ENCODE measurements around the gene SLC25A21.

Gene SLC25A21

GRCh38 chr14:37140176-37140575 is 32.2 kb downstream of the SLC25A21 start:
- DNase-seq: no peak

GRCh38 chr14:37139710-37140109 is 32.7 kb downstream of the SLC25A21 start:
- DNase-seq: no peak

- no peak for DNase-seq
These were observed 33.5 kb downstream of the SLC25A21 start for GRCh38 chr14:37138898-37139297.

GRCh38 chr14:37133284-37133913 is 39.0 kb downstream of the SLC25A21 start:
- no peak for DNase-seq

GRCh38 chr14:37131205-37131604 is 41.2 kb downstream of the SLC25A21 start:
- no peak for DNase-seq

GRCh38 chr14:37129047-37129446 is 43.4 kb downstream of the SLC25A21 start:
- DNase-seq: no peak

GRCh38 chr14:37124614-37125013 is 47.8 kb downstream of the SLC25A21 start:
- DNase-seq: no peak

GRCh38 chr14:37122919-37123639 is 49.3 kb downstream of the SLC25A21 start:
- no peak for DNase-seq

- no peak for DNase-seq
These were observed 50.1 kb downstream of the SLC25A21 start for GRCh38 chr14:37122288-37122687.

- no peak for DNase-seq
These were observed 53.6 kb downstream of the SLC25A21 start for GRCh38 chr14:37118673-37119366.

GRCh38 chr14:37116933-37117849 is 55.2 kb downstream of the SLC25A21 start:
- DNase-seq: no peak

GRCh38 chr14:37115406-37115805 is 57.0 kb downstream of the SLC25A21 start:
- no peak for DNase-seq

- no peak for DNase-seq
These were observed 57.8 kb downstream of the SLC25A21 start for GRCh38 chr14:37114559-37114958.

- no peak for DNase-seq
These were observed 58.4 kb downstream of the SLC25A21 start for GRCh38 chr14:37114002-37114401.

- no peak for DNase-seq
These were observed 74.3 kb downstream of the SLC25A21 start for GRCh38 chr14:37098132-37098531.

- DNase-seq: no peak
These were observed 77.9 kb downstream of the SLC25A21 start for GRCh38 chr14:37094502-37094901.

- DNase-seq: no peak
These were observed 79.0 kb downstream of the SLC25A21 start for GRCh38 chr14:37093364-37093763.

- DNase-seq: no peak
These were observed 80.8 kb downstream of the SLC25A21 start for GRCh38 chr14:37091651-37092050.

- no peak for DNase-seq
These were observed 82.4 kb downstream of the SLC25A21 start for GRCh38 chr14:37090026-37090425.

- DNase-seq: no peak
These were observed 83.0 kb downstream of the SLC25A21 start for GRCh38 chr14:37089410-37089809.

GRCh38 chr14:37088356-37089215 is 83.8 kb downstream of the SLC25A21 start:
- DNase-seq: no peak

GRCh38 chr14:37087520-37087919 is 84.9 kb downstream of the SLC25A21 start:
- DNase-seq: no peak

Data from activated CD4-positive, alpha-beta T cell treated with anti-CD3 and anti-CD28 coated beads for 1 hour (primary cell).